ENCODE results near the gene PGK1. TPM values are rescaled to one million over a fixed set of nuclear protein-coding genes. Genes with fewer than 3 reads are reported as not detected.
A peak's percentile ranks its signal among the peaks of the same experiment; 100 is the strongest.
"Not testable (repeated sequence)": the region's sequence is repeated elsewhere in the genome, so short reads cannot be mapped to it uniquely, and the experiment has no call there.

Gene PGK1
- polyA plus RNA-seq (ENCODE audit: insufficient read length), result 225 TPM

- peak; percentile 94 for DNase-seq
Measured at GRCh38 chrX:78103623-78104446, at the start of gene PGK1. TSS of gene PGK1 (plus strand) at chrX:78104248. CDS start at chrX:78104341, 93 bp downstream.

- DNase-seq, result no peak
Measured at GRCh38 chrX:78063687-78064086, 40.4 kb upstream of the PGK1 start.

GRCh38 chrX:78064152-78064551 lies 39.9 kb upstream of the PGK1 start:
- DNase-seq, result no peak

- DNase-seq, result not testable (repeated sequence)
Measured at GRCh38 chrX:78064698-78065601, 39.1 kb upstream of the PGK1 start.

- DNase-seq, result no peak
Measured at GRCh38 chrX:78066110-78066509, 37.9 kb upstream of the PGK1 start.

GRCh38 chrX:78071331-78071730 lies 32.7 kb upstream of the PGK1 start:
- DNase-seq, result no peak

- not testable (repeated sequence) for DNase-seq
Measured at GRCh38 chrX:78073147-78074077, 30.6 kb upstream of the PGK1 start.

- DNase-seq, result no peak
Measured at GRCh38 chrX:78074088-78074487, 30.0 kb upstream of the PGK1 start.

- DNase-seq, result no peak
Measured at GRCh38 chrX:78075787-78076389, 28.2 kb upstream of the PGK1 start.

GRCh38 chrX:78081413-78081812 lies 22.6 kb upstream of the PGK1 start:
- DNase-seq, result not testable (repeated sequence)

GRCh38 chrX:78092296-78092695 lies 11.8 kb upstream of the PGK1 start:
- no peak for DNase-seq

- DNase-seq, result no peak
Measured at GRCh38 chrX:78098108-78098507, 5.9 kb upstream of the PGK1 start.

GRCh38 chrX:78102091-78102490 lies 2.0 kb upstream of the PGK1 start:
- no peak for DNase-seq

GRCh38 chrX:78103001-78103622 lies 936 bp upstream of the PGK1 start:
- no peak for DNase-seq

GRCh38 chrX:78104447-78105176 lies 564 bp downstream of the PGK1 start:
- DNase-seq, result peak; percentile 23

GRCh38 chrX:78105944-78106650 lies 2.0 kb downstream of the PGK1 start:
- DNase-seq, result no peak

GRCh38 chrX:78106651-78106986 lies 2.6 kb downstream of the PGK1 start:
- DNase-seq, result no peak

- DNase-seq, result no peak
Measured at GRCh38 chrX:78109458-78109857, 5.4 kb downstream of the PGK1 start.

- DNase-seq, result no peak
Measured at GRCh38 chrX:78111140-78111931, 7.3 kb downstream of the PGK1 start.
